Left lobe of liver (tissue), 2 donors: ENCODE data around the gene ISLR2. TPM values are rescaled to one million over a fixed set of nuclear protein-coding genes. Genes with fewer than 3 reads are reported as not detected.

ENCODE experiments used
- ATAC-seq: fragments of 200-7000 bp; cut with Tn5 transposase; one replicate; pipeline ENCODE4 v1.9.1; 2020; ENCODE audit warnings: mild to moderate bottlenecking, moderate library complexity
- DNase-seq: peaks from one replicate; pipeline ENCODE4 v3.0.0-alpha.2; 2020; ENCODE audit warnings: low spot score
- total RNA-seq: library from RNA; stranded (reverse); gene quantifications from one replicate; pipeline ENCODE4 v1.2.1, GENCODE V29; 2021
- donor health status: DM: no; HTN: no; CAD: no; lungs with moderate emphysema.
- donor health status: DM: no; HTN: yes; CAD: no.

The ISLR2 gene
- total RNA-seq, 1 donor from 2014 or later, result 0.30 TPM

GRCh38 chr15:74128785-74129585 lies 1.4 kb upstream of the ISLR2 start:
- ATAC-seq (no peak), DNase-seq (no peak)

GRCh38 chr15:74129586-74130154 lies 716 bp upstream of the ISLR2 start:
- DNase-seq, result no peak
- ATAC-seq, result no peak

DNA sequence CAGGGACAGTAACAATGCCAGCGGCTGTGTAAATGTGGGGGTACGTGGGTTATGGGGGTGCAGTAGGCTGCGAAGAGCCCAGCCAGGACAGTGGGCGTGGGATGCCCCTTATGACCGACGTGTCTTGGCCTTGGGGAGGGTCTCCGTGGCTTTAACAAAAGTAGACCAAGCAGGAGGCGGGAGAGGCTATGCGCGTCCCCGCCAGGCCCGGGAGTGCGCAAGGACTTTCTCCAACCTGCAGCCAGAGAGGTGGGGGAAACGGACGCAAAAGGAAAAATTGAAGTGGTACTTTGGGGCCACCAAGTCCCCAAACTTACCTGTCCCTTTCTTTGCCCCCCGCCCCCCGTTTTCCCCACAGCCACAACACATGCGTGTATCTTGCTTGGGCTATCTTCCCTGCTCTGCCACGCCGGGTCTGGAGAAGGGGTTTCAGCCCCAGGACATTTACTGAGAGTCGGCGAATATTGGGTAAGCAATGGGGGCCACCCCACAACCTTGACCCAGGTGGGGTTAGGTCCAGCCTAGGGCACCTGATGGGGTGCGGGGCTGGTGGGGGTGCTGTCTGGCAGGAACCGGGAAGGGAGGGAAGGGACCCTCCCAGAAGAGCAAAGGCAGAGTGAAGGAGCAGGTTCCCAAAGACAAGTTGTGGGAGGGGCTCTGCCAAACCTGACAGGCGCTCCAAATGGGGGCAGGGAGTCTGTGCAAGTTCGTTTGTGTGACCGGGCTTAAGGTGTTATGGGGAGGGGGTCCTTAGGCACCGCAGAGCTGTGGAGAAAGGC lies 652 bp downstream of the ISLR2 start:
- ATAC-seq, result no peak
- DNase-seq, result no peak

- no peak for ATAC-seq
- no peak for DNase-seq
Observed at GRCh38 chr15:74131628-74132413, 1.4 kb downstream of the ISLR2 start.

- ATAC-seq, result no peak
- DNase-seq, result no peak
Observed at GRCh38 chr15:74132681-74133651, 2.6 kb downstream of the ISLR2 start.

DNA sequence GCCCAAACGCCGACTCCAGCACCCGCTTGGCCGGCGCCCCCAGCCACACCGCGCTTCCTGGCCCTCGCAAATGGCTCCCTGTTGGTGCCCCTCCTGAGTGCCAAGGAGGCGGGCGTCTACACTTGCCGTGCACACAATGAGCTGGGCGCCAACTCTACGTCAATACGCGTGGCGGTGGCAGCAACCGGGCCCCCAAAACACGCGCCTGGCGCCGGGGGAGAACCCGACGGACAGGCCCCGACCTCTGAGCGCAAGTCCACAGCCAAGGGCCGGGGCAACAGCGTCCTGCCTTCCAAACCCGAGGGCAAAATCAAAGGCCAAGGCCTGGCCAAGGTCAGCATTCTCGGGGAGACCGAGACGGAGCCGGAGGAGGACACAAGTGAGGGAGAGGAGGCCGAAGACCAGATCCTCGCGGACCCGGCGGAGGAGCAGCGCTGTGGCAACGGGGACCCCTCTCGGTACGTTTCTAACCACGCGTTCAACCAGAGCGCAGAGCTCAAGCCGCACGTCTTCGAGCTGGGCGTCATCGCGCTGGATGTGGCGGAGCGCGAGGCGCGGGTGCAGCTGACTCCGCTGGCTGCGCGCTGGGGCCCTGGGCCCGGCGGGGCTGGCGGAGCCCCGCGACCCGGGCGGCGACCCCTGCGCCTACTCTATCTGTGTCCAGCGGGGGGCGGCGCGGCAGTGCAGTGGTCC lies 3.5 kb downstream of the ISLR2 start:
- ATAC-seq (no peak), DNase-seq (no peak)

- DNase-seq, result peak; percentile 70
- ATAC-seq, result peak; percentile 92
Observed at GRCh38 chr15:74134387-74135027, 4.1 kb downstream of the ISLR2 start.

DNA sequence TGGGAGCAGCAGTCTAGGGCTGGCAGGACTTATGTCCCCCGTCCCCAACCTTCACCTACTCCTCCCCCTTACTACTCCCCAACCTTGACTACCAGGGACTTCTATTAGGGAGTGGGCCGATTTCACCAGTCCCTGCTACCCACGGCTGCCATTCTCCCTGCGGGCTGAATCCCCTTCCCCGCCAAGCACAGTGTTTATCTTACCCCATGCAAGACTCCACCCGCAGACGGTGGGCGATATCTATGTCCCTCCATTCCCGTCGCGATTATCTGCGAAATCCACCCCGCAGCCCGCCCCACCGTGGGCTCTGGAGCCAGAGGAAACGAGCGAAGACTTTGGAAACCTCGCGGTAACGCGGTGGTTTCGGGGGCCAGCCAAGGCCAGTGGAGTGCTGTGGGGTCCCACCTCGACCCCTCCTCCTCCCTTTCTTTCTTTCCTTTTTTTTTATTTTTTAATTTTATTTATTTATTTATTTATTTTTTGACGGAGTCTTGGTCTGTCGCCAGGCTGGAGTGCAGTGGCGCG lies 4.7 kb downstream of the ISLR2 start:
- ATAC-seq (no peak), DNase-seq (no peak)

DNA sequence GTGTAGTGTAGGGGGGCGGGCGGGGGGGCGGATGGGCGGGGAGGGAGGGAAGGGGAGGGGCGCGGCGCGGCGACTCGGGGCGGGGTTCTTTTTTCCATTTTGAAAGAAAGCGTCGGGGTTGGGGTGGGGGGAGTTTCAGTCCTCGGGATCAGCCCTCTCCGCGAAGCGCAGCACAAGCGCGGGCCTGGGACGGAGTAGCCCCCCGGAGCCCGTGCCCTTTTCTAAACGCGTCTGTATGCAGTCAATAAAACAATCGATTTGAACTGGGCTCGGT lies 6.1 kb downstream of the ISLR2 start:
- no peak for ATAC-seq
- no peak for DNase-seq

GRCh38 chr15:74136814-74137536 lies 6.6 kb downstream of the ISLR2 start:
- DNase-seq, result no peak
- ATAC-seq, result no peak

GRCh38 chr15:74137537-74137894 lies 7.1 kb downstream of the ISLR2 start:
- ATAC-seq (no peak), DNase-seq (no peak)

GRCh38 chr15:74138642-74139041 lies 8.3 kb downstream of the ISLR2 start:
- ATAC-seq (no peak), DNase-seq (no peak)

GRCh38 chr15:74141591-74141990 lies 11.2 kb downstream of the ISLR2 start:
- DNase-seq, result no peak
- ATAC-seq, result no peak

DNA sequence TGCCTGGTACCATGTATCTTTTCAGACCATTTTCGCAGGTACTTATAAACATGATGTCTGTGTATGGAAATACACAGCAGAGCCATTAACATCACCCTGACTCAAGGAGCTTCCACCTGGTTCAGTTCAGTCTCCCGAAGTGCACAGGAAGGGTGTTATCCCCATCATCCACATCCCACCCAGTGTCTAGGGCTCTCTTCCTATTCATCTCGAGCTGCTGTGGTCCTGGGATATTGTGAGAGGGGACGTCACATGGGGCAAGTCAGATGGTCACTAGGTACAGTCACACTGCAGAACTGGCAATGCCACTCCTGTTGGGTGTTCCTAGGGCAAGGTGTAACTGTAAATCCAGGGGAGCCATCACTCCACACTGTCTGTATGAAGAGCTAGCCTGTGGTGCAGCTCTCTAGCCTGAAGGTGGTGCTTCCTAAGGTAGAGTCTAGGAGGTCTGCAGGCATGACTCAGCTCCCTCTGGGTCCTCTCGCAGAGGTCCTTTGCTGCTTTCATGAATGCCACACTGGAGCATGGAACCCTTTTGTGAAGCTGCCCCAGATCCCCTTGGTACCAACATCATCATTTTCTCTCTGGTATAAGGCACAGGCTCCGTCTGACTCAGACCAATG lies 13.9 kb downstream of the ISLR2 start:
- DNase-seq, result no peak
- no peak for ATAC-seq

DNA sequence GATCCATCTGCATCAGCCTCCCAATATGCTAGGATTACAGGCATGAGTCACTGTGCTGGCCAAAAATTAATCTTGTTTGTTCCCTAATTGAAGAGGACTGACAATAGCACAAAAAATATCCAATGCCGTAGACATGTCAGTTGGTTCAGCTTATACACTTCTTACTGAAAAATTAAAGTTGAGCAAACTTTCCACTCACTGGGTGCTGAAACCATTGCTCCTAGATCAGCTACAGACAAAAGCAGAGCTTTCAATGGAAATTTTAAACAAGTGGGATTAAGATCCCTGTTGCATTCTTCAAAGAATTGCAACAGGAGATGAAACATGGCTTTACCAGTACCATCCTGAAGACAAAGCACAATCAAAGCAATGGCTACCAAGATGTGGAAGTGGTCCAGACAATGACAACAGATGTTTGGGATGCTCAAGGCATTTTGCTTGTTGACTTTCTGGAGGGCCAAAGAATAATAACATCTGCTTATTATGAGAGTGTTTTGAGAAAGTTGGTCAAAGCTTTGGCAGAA lies 16.0 kb downstream of the ISLR2 start:
- ATAC-seq (no peak), DNase-seq (no peak)

DNA sequence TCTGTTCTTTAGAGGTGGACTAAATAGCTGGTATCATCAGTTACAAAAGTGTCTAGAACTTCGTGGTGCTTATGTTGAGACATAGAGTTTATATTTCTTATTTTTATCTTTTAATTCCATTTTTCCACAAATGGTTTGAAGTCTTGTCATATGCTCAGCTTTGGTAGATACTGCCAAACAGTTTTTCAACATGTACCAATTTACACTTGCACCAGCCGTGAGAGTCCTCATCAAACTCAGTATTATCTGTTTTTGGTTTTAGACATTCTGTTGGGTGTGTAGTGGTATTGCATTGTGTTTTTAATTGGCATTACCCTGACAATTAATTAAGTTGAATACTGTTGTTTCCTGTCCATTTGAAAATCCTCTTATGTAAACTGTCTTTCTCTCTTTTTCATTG lies 16.7 kb downstream of the ISLR2 start:
- DNase-seq (no peak), ATAC-seq (no peak)

DNA sequence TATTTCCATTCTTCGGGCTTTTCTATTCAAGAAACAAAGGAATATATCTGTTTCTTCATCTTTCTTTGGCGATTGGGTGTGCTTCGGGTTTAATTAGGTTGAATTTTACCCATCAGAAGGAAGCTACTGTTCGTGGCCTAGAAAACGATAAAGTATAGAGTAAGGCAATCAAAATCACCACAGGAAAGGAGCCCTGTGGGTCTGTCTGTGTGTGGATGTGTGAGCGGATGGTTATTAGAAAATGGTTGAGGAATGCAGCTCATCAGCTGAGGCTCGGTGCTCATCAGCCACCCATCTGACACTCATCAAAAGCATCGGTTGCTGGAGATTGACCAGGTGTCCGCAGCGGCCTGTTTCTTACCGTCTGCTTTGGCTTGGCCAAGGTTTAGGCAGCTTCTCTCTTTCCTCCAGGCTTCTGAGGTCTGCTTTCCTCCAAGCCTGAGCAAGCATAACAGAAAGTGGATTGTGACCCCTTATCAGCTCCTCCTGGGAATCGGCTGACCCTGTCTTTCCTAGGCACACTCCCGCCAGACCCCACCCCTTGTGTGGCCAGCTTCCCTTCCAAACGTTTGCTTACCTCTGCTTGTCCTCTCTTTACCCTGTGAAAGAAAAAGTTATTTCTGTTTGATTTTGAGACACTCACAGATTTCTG lies 25.5 kb downstream of the ISLR2 start:
- no peak for DNase-seq
- no peak for ATAC-seq
